WTC11 (cell line): ENCODE results near the gene PCNX3. TPM values are rescaled to one million over a fixed set of nuclear protein-coding genes. Genes with fewer than 3 reads are reported as not detected.
A peak's percentile ranks its signal among the peaks of the same experiment; 100 is the strongest.

Experiments
- ATAC-seq: fragments of 200-7000 bp; cut with Tn5 transposase; 2 replicates; pipeline ENCODE4 v1.10.0; 2021; ENCODE audit warnings: mild to moderate bottlenecking, moderate library complexity
- CTCF ChIA-PET: fragments of 300-600 bp; sonication (Branson Sonifier 250); formaldehyde crosslinking; loops from one replicate; lab custom pipeline; 2021; ENCODE audit warnings: antibody characterized with exemption; lab: Charles Lee
- POLR2A ChIA-PET: fragments of 350-600 bp; sonication (Branson Sonifier 250); formaldehyde crosslinking; loops from one replicate; lab custom pipeline; 2021; ENCODE audit warnings: antibody characterized with exemption; lab: Charles Lee
- DNase-seq: peaks from one replicate; pipeline ENCODE4 v3.0.0; 2021; ENCODE audit warnings: low spot score
- H3K27ac Mint-ChIP-seq: 2 replicates; pipeline ENCODE4 v1.8.0; 2021; ENCODE audit warnings: mixed read lengths
- H3K27me3 Mint-ChIP-seq: 2 replicates; pipeline ENCODE4 v1.8.0; 2021; ENCODE audit warnings: low read depth, mild to moderate bottlenecking, moderate library complexity, mixed read lengths
- H3K36me3 Mint-ChIP-seq: 2 replicates; pipeline ENCODE4 v1.8.0; 2021; ENCODE audit warnings: mixed read lengths
- H3K4me1 Mint-ChIP-seq: 2 replicates; pipeline ENCODE4 v1.8.0; 2022; ENCODE audit warnings: mixed read lengths
- H3K4me3 Mint-ChIP-seq: 2 replicates; pipeline ENCODE4 v1.8.0; 2021; ENCODE audit warnings: mild to moderate bottlenecking, moderate library complexity, mixed read lengths
- H3K9me3 Mint-ChIP-seq: 2 replicates; pipeline ENCODE4 v1.8.0; 2021; ENCODE audit warnings: mixed read lengths
- ATF1 ChIP-seq: sonication (generic); formaldehyde crosslinking; IDR thresholded peaks from 2 replicates; pipeline ENCODE4 v1.8.1; 2023; ENCODE audit warnings: mild to moderate bottlenecking, moderate library complexity, missing genetic modification reagents
- CREM ChIP-seq: sonication (generic); formaldehyde crosslinking; IDR thresholded peaks from 2 replicates; pipeline ENCODE4 v1.8.1; 2022; ENCODE audit warnings: mild to moderate bottlenecking, missing genetic modification reagents, moderate library complexity
- ERG ChIP-seq: fragments of 250-450 bp; sonication (Bioruptor Pico); IDR thresholded peaks from 2 replicates; pipeline ENCODE4 v1.8.0; 2021; ENCODE audit warnings: mild to moderate bottlenecking
- ETV6 ChIP-seq: sonication (generic); formaldehyde crosslinking; IDR thresholded peaks from 2 replicates; pipeline ENCODE4 v1.8.1; 2022; ENCODE audit warnings: mild to moderate bottlenecking, missing genetic modification reagents
- FOXK1 ChIP-seq: sonication (generic); formaldehyde crosslinking; IDR thresholded peaks from 2 replicates; pipeline ENCODE4 v1.8.0; 2022; ENCODE audit warnings: mild to moderate bottlenecking, moderate library complexity, missing genetic modification reagents
- HMGA2 ChIP-seq: fragments of 250-450 bp; sonication (Bioruptor Pico); IDR thresholded peaks from 2 replicates; pipeline ENCODE4 v1.4.0; 2021; ENCODE audit warnings: mild to moderate bottlenecking, moderate library complexity
- IRF1 ChIP-seq: sonication (generic); formaldehyde crosslinking; IDR thresholded peaks from 2 replicates; pipeline ENCODE4 v1.8.0; 2023; ENCODE audit warnings: missing genetic modification reagents
- IRF2 ChIP-seq: sonication (generic); formaldehyde crosslinking; IDR thresholded peaks from 2 replicates; pipeline ENCODE4 v1.8.0; 2022; ENCODE audit warnings: low read depth, missing genetic modification reagents, borderline replicate concordance
- NFYB ChIP-seq: sonication (generic); formaldehyde crosslinking; conservative IDR thresholded peaks from 2 replicates; pipeline ENCODE4 v1.8.0; 2022; ENCODE audit warnings: low read depth, missing genetic modification reagents
- OVOL2 ChIP-seq: fragments of 250-450 bp; sonication (Bioruptor Pico); IDR thresholded peaks from 2 replicates; pipeline ENCODE4 v1.9.0; 2021; ENCODE audit warnings: mild to moderate bottlenecking, borderline replicate concordance
- PRRX2 ChIP-seq: fragments of 250-450 bp; sonication (Bioruptor Pico); IDR thresholded peaks from 2 replicates; pipeline ENCODE4 v1.8.0; 2021; ENCODE audit warnings: mild to moderate bottlenecking
- SMAD4 ChIP-seq: sonication (generic); formaldehyde crosslinking; IDR thresholded peaks from 2 replicates; pipeline ENCODE4 v1.8.0; 2022; ENCODE audit warnings: mild to moderate bottlenecking, missing genetic modification reagents
- TCF7 ChIP-seq: sonication (generic); formaldehyde crosslinking; IDR thresholded peaks from 2 replicates; pipeline ENCODE4 v1.8.0; 2022; ENCODE audit warnings: mild to moderate bottlenecking, low read depth, missing genetic modification reagents, moderate library complexity
- ZNF317 ChIP-seq: sonication (generic); formaldehyde crosslinking; IDR thresholded peaks from 2 replicates; pipeline ENCODE4 v1.8.1; 2023; ENCODE audit warnings: low read depth, mild to moderate bottlenecking, moderate library complexity, missing genetic modification reagents, borderline replicate concordance
- total RNA-seq: library from RNA; stranded (reverse); gene quantifications from 3 replicates; pipeline ENCODE4 v1.2.3, GENCODE V29; 2021

PCNX3 gene
- total RNA-seq, 1 experiment from 2014 or later = 51.6 TPM

- TF ChIP-seq ERG (CRISPR knock-in tag) = no peak
- TF ChIP-seq SMAD4 (CRISPR knock-in tag) = no peak
- TF ChIP-seq NFYB (CRISPR knock-in tag) = no peak
- TF ChIP-seq TCF7 (CRISPR knock-in tag) = no peak
- TF ChIP-seq IRF2 (CRISPR knock-in tag) = no peak
Measured at GRCh38 chr11:65584106-65584505, 31.5 kb upstream of the PCNX3 start (continued).

GRCh38 chr11:65584723-65585171 lies 30.8 kb upstream of the PCNX3 start:
- ATAC-seq = peak; percentile 6; the same call in 1 of the 2 replicates
- ChIA-PET CTCF (interaction anchor here (0.5 to 13.8 kb wide), 11 partner anchors 9 to 510 kb away, joined by 3 to 311 read pairs (median 4); partner anchors contain the start of genes EHBP1L1, FAM89B, MAP3K11 and PCNX3), POLR2A (interaction anchor here (0.6 to 1.5 kb wide), 4 partner anchors 15 to 33 kb away, joined by 3 read pairs; partner anchors contain the start of gene ZNRD2)
- Mint-ChIP-seq H3K4me1 (peaks cover 23% of the 10 kb centered on the region), H3K27ac (no peak overlapping the region), H3K4me3 (0 out of 2 replicates have a peak overlapping the region, but pooled peaks have one; percentile 39), H3K36me3 (no peaks in the 10 kb centered on the region), H3K27me3 (peaks cover 66% of the 10 kb centered on the region), H3K9me3 (no peaks in the 10 kb centered on the region)
- TF ChIP-seq ETV6 = no peak
- TF ChIP-seq FOXK1 (CRISPR knock-in tag) = peak; percentile 32; the same call in 1 of the 2 replicates
- peak; percentile 63 for DNase-seq

- Mint-ChIP-seq H3K4me1 (peaks cover 26% of the 10 kb centered on the region), H3K27ac (0 out of 2 replicates have a peak overlapping the region, but pooled peaks have one; percentile 25), H3K4me3 (peak overlapping the region; percentile 29), H3K27me3 (peaks cover 75% of the 10 kb centered on the region), H3K9me3 (no peaks in the 10 kb centered on the region), H3K36me3 (no peaks in the 10 kb centered on the region)
- TF ChIP-seq CREM (CRISPR knock-in tag) (no peak), OVOL2 (CRISPR knock-in tag) (no peak), HMGA2 (CRISPR knock-in tag) (no peak), ERG (CRISPR knock-in tag) (no peak), ZNF317 (CRISPR knock-in tag) (no peak), ATF1 (no peak), FOXK1 (CRISPR knock-in tag) (no peak), IRF1 (CRISPR knock-in tag) (no peak)
- ChIA-PET CTCF (interaction anchor here (0.5 to 13.8 kb wide), 14 partner anchors 8 to 511 kb away, joined by 3 to 311 read pairs (median 4); partner anchors contain the start of genes EHBP1L1, FAM89B, MAP3K11 and PCNX3), POLR2A (interaction anchor here (0.6 to 1.7 kb wide), 7 partner anchors 10 to 32 kb away, joined by 3 to 6 read pairs (median 3); partner anchors contain the start of genes EHBP1L1, FAM89B and ZNRD2)
- no peak for DNase-seq
- ATAC-seq = no peak
Measured at GRCh38 chr11:65585396-65586246, 30.0 kb upstream of the PCNX3 start.

GRCh38 chr11:65586247-65586630 lies 29.3 kb upstream of the PCNX3 start:
- H3K27me3 Mint-ChIP-seq = peaks cover 80% of the 10 kb centered on the region
- no peak for DNase-seq

More at GRCh38 chr11:65586247-65586630, 29.3 kb upstream of the PCNX3 start:
- POLR2A ChIA-PET = interaction anchor here (1.2 to 1.7 kb wide), 5 partner anchors 11 to 33 kb away, joined by 3 to 6 read pairs (median 3); partner anchors contain the start of genes EHBP1L1, FAM89B and ZNRD2
- TF ChIP-seq PRRX2 (CRISPR knock-in tag) = no peak
- TF ChIP-seq, all 79 proteins: peak for 0
- Mint-ChIP-seq H3K9me3 (no peaks in the 10 kb centered on the region), H3K27ac (peak overlapping the region; percentile 25; the same call in 1 of the 2 replicates), H3K36me3 (no peaks in the 10 kb centered on the region), H3K4me3 (peak overlapping the region; percentile 29), H3K4me1 (peaks cover 28% of the 10 kb centered on the region)
- ATAC-seq = no peak
- CTCF ChIA-PET = interaction anchor here (0.7 to 13.8 kb wide), 11 partner anchors 7 to 195 kb away, joined by 3 to 311 read pairs (median 6); partner anchors contain the start of genes FAM89B, MAP3K11, PCNX3 and SIPA1
